DND-41 (cell line): Measurements from ENCODE around the gene ITPR1.

Experiments
- ATAC-seq: fragments of 200-7000 bp; cut with Tn5 transposase; 3 replicates; pipeline ENCODE4 v1.9.1; 2021; ENCODE audit warnings: low read depth; ENCODE audit not compliant: insufficient read depth
- DNase-seq: peaks from one replicate; pipeline ENCODE4 v3.0.0-alpha.2; 2020
- H2AFZ ChIP-seq: 2 replicates; pipeline ENCODE4 v1.6.0; 2012; ENCODE audit warnings: low read depth, low read length
- H3K27ac ChIP-seq: 2 replicates; pipeline ENCODE4 v1.5.1; 2012; ENCODE audit warnings: low read length, inconsistent platforms
- H3K27me3 ChIP-seq: fragments of 200-600 bp; sonication (generic); 2 replicates; pipeline ENCODE4 v1.6.0; 2012; ENCODE audit warnings: low read length, mild to moderate bottlenecking, inconsistent platforms; ENCODE audit not compliant: insufficient read depth, poor library complexity
- H3K36me3 ChIP-seq: 2 replicates; pipeline ENCODE4 v1.5.1; 2012; ENCODE audit warnings: low read length, inconsistent platforms; ENCODE audit not compliant: insufficient read depth
- H3K4me1 ChIP-seq: 2 replicates; pipeline ENCODE4 v1.5.1; 2012; ENCODE audit warnings: mild to moderate bottlenecking, low read length; ENCODE audit not compliant: insufficient read depth
- H3K4me2 ChIP-seq: 2 replicates; pipeline ENCODE4 v1.6.0; 2012; ENCODE audit warnings: mild to moderate bottlenecking, moderate library complexity, low read length, inconsistent platforms; ENCODE audit not compliant: insufficient read depth
- H3K4me3 ChIP-seq, 2 experiments: fragments of 200-600 bp in 1 of 2; shearing (Covaris generic) in 1 of 2; 2 replicates each; pipeline ENCODE4 v1.5.1; 2012 to 2016; ENCODE audit warnings: inconsistent platforms in 2 of 2, low read length in 2 of 2, mild to moderate bottlenecking in 2 of 2, low read depth in 1 of 2, moderate library complexity in 1 of 2
- H3K79me2 ChIP-seq: 2 replicates; pipeline ENCODE4 v1.6.0; 2012; ENCODE audit warnings: low read length, inconsistent platforms; ENCODE audit not compliant: insufficient read depth
- H3K9ac ChIP-seq: 2 replicates; pipeline ENCODE4 v1.6.0; 2012; ENCODE audit warnings: low read depth, mild to moderate bottlenecking, inconsistent platforms, low read length, moderate library complexity
- H3K9me3 ChIP-seq: 2 replicates; pipeline ENCODE4 v1.5.1; 2012; ENCODE audit warnings: low read length, moderate library complexity, mild to moderate bottlenecking, inconsistent platforms; ENCODE audit not compliant: insufficient read depth, severe bottlenecking
- H4K20me1 ChIP-seq: 2 replicates; pipeline ENCODE4 v1.6.0; 2012; ENCODE audit warnings: low read length; ENCODE audit not compliant: insufficient read depth
- CTCF ChIP-seq: IDR thresholded peaks from 2 replicates; pipeline ENCODE4 v1.5.1; 2012; ENCODE audit warnings: borderline replicate concordance, low read length, moderate library complexity, mild to moderate bottlenecking; ENCODE audit not compliant: poor library complexity, severe bottlenecking; ENCODE audit errors: extremely low read depth
- EZH2 ChIP-seq: IDR thresholded peaks from 3 replicates; pipeline ENCODE4 v1.6.1; 2012; ENCODE audit warnings: borderline replicate concordance, low read depth, mild to moderate bottlenecking, moderate library complexity, low read length, inconsistent platforms; ENCODE audit not compliant: severe bottlenecking

ITPR1 gene

GRCh38 chr3:4546346-4547178, 53.4 kb downstream of the ITPR1 start:
- no peaks in the 10 kb centered on the region for H3K27me3 ChIP-seq
- no peaks in the 10 kb centered on the region for H3K4me1 ChIP-seq
- H3K27ac ChIP-seq = no peak overlapping the region
- no peak overlapping the region for H3K9ac ChIP-seq
- H3K4me2 ChIP-seq = no peak overlapping the region
- no peak for TF ChIP-seq EZH2
- TF ChIP-seq CTCF = no peak
- ATAC-seq (no peak), DNase-seq (no peak)
- H3K79me2 ChIP-seq = no peaks in the 10 kb centered on the region
- H3K4me3 ChIP-seq = no peak overlapping the region
- H4K20me1 ChIP-seq = no peaks in the 10 kb centered on the region
- H3K9me3 ChIP-seq = no peaks in the 10 kb centered on the region
- H3K36me3 ChIP-seq = no peaks in the 10 kb centered on the region
- no peak overlapping the region for H2AFZ ChIP-seq

- no peak overlapping the region for H3K4me3 ChIP-seq
- H3K27ac ChIP-seq = no peak overlapping the region
- no peaks in the 10 kb centered on the region for H3K9me3 ChIP-seq
- H3K79me2 ChIP-seq = no peaks in the 10 kb centered on the region
- no peak overlapping the region for H3K9ac ChIP-seq
- no peak for TF ChIP-seq CTCF
- no peak for TF ChIP-seq EZH2
- H2AFZ ChIP-seq = no peak overlapping the region
- no peak for ATAC-seq
- no peaks in the 10 kb centered on the region for H3K36me3 ChIP-seq
- H3K4me2 ChIP-seq = no peak overlapping the region
- no peaks in the 10 kb centered on the region for H3K27me3 ChIP-seq
- H4K20me1 ChIP-seq = no peaks in the 10 kb centered on the region
- DNase-seq = no peak
- H3K4me1 ChIP-seq = no peaks in the 10 kb centered on the region
These were observed 54.7 kb downstream of the ITPR1 start for GRCh38 chr3:4547799-4548198.

GRCh38 chr3:4548356-4548755, 55.2 kb downstream of the ITPR1 start:
- Histone ChIP-seq H3K27me3 (no peaks in the 10 kb centered on the region), H3K4me3 (no peak overlapping the region), H3K4me1 (no peaks in the 10 kb centered on the region), H3K27ac (no peak overlapping the region), H3K79me2 (no peaks in the 10 kb centered on the region), H3K9me3 (no peaks in the 10 kb centered on the region), H2AFZ (no peak overlapping the region), H3K4me2 (no peak overlapping the region), H3K36me3 (no peaks in the 10 kb centered on the region), H3K9ac (no peak overlapping the region), H4K20me1 (no peaks in the 10 kb centered on the region)
- DNase-seq (no peak), ATAC-seq (no peak)
- no peak for TF ChIP-seq EZH2
- TF ChIP-seq CTCF = no peak
